Activated gamma-delta T cell treated with Interleukin-2 at 50 U/mL for 16 hours (primary cell): Measurements from ENCODE around the gene CTSC.

ENCODE experiments used
- DNase-seq: peaks from one replicate; pipeline ENCODE4 v3.0.0-alpha.2; 2020

The CTSC gene

GRCh38 chr11:88337181-88337986, at the start of gene CTSC:
TSS of gene CTSC (minus strand) at chr11:88337736. CDS start at chr11:88337672, 64 bp downstream.
- peak; percentile 91 for DNase-seq

- DNase-seq: no peak
Observed at GRCh38 chr11:88384669-88385005, 47.1 kb upstream of the CTSC start.

GRCh38 chr11:88384004-88384668, 46.6 kb upstream of the CTSC start:
- DNase-seq: no peak

GRCh38 chr11:88383447-88383846, 45.9 kb upstream of the CTSC start:
- DNase-seq: no peak

- no peak for DNase-seq
Observed at GRCh38 chr11:88379130-88379529, 41.6 kb upstream of the CTSC start.

- DNase-seq: no peak
Observed at GRCh38 chr11:88378422-88379066, 41.0 kb upstream of the CTSC start.

GRCh38 chr11:88377646-88378045, 40.1 kb upstream of the CTSC start:
- DNase-seq: no peak

- DNase-seq: no peak
Observed at GRCh38 chr11:88377144-88377543, 39.6 kb upstream of the CTSC start.

GRCh38 chr11:88375927-88376470, 38.5 kb upstream of the CTSC start:
- no peak for DNase-seq

- no peak for DNase-seq
Observed at GRCh38 chr11:88370782-88371181, 33.2 kb upstream of the CTSC start.

GRCh38 chr11:88367310-88367709, 29.8 kb upstream of the CTSC start:
- no peak for DNase-seq

GRCh38 chr11:88363648-88364065, 26.1 kb upstream of the CTSC start:
- DNase-seq: no peak

- DNase-seq: no peak
Observed at GRCh38 chr11:88363004-88363403, 25.5 kb upstream of the CTSC start.

- DNase-seq: no peak
Observed at GRCh38 chr11:88360141-88360540, 22.6 kb upstream of the CTSC start.

GRCh38 chr11:88359541-88359940, 22.0 kb upstream of the CTSC start:
- no peak for DNase-seq

GRCh38 chr11:88359114-88359513, 21.6 kb upstream of the CTSC start:
- DNase-seq: no peak

- DNase-seq: no peak
Observed at GRCh38 chr11:88358040-88358431, 20.5 kb upstream of the CTSC start.

- DNase-seq: no peak
Observed at GRCh38 chr11:88357323-88358039, 19.9 kb upstream of the CTSC start.

GRCh38 chr11:88355887-88356286, 18.4 kb upstream of the CTSC start:
- no peak for DNase-seq

GRCh38 chr11:88354912-88355311, 17.4 kb upstream of the CTSC start:
- DNase-seq: no peak

GRCh38 chr11:88353835-88354496, 16.4 kb upstream of the CTSC start:
- DNase-seq: no peak

GRCh38 chr11:88353386-88353785, 15.8 kb upstream of the CTSC start:
- no peak for DNase-seq

GRCh38 chr11:88352139-88352538, 14.6 kb upstream of the CTSC start:
- no peak for DNase-seq
